PC-9 (cell line): ENCODE measurements around the gene TGFBR3L. TPM values are rescaled to one million over a fixed set of nuclear protein-coding genes. Genes with fewer than 3 reads are reported as not detected.

ENCODE experiments used
- BruUV-seq: library from RNA; stranded (reverse); fragments of 400-500 nt; replicated peaks from 2 replicates; lab custom pipeline; 2021; lab: Mats Ljungman, UMichigan
- CTCF ChIA-PET: fragments of 300-600 bp; sonication (Branson Sonifier 250); formaldehyde crosslinking; loops from one replicate; lab custom pipeline; 2022; ENCODE audit warnings: antibody characterized with exemption; lab: Charles Lee
- POLR2A ChIA-PET: fragments of 300-600 bp; sonication (Branson Sonifier 250); formaldehyde crosslinking; loops from one replicate; lab custom pipeline; 2022; ENCODE audit warnings: antibody characterized with exemption; ENCODE audit not compliant: unreplicated experiment; lab: Charles Lee
- DNase-seq, 2 experiments: peaks; one replicate each; pipeline versions ENCODE4 v3.0.0 to v3.0.0-alpha.2; 2015 to 2022; ENCODE audit warnings: mixed read lengths in 1 of 2
- H2AFZ ChIP-seq: fragments of 200-600 bp; sonication (generic); 2 replicates; pipeline ENCODE4 v1.8.1; 2017; ENCODE audit warnings: antibody characterized with exemption
- H3F3A ChIP-seq: fragments of 200-600 bp; sonication (generic); 2 replicates; pipeline ENCODE4 v1.8.1; 2017; ENCODE audit warnings: antibody characterized with exemption, mild to moderate bottlenecking, low read depth; ENCODE audit not compliant: insufficient read depth
- H3K27ac ChIP-seq: fragments of 200-600 bp; sonication (generic); 2 replicates; pipeline ENCODE4 v1.6.1; 2016; ENCODE audit warnings: mixed run types
- H3K27me3 ChIP-seq: fragments of 200-600 bp; sonication (generic); 2 replicates; pipeline ENCODE4 v1.6.1; 2016; ENCODE audit warnings: low read depth, mixed run types; ENCODE audit not compliant: insufficient read depth
- H3K36me3 ChIP-seq: fragments of 200-600 bp; sonication (generic); 2 replicates; pipeline ENCODE4 v1.6.1; 2016; ENCODE audit warnings: low read depth, mixed run types
- H3K4me1 ChIP-seq: fragments of 200-600 bp; sonication (generic); replicated peaks from 2 replicates; pipeline ENCODE4 v1.6.1; 2016; ENCODE audit warnings: mixed run types; ENCODE audit not compliant: insufficient read depth
- H3K4me2 ChIP-seq: fragments of 200-600 bp; sonication (generic); 2 replicates; pipeline ENCODE4 v1.6.1; 2017; ENCODE audit warnings: mixed run types
- H3K4me3 ChIP-seq: fragments of 200-600 bp; sonication (generic); 2 replicates; pipeline ENCODE4 v1.6.1; 2016; ENCODE audit warnings: mixed run types
- H3K79me2 ChIP-seq: fragments of 200-600 bp; sonication (generic); 2 replicates; pipeline ENCODE4 v1.6.1; 2017; ENCODE audit warnings: low read depth, mixed run types
- H3K9me2 ChIP-seq: fragments of 200-600 bp; sonication (generic); 2 replicates; pipeline ENCODE4 v1.8.1; 2017; ENCODE audit warnings: mild to moderate bottlenecking; ENCODE audit not compliant: insufficient read depth
- H3K9me3 ChIP-seq: fragments of 200-600 bp; sonication (generic); 2 replicates; pipeline ENCODE4 v1.8.1; 2016; ENCODE audit warnings: low read depth; ENCODE audit not compliant: insufficient read depth
- H4K20me1 ChIP-seq: fragments of 200-600 bp; sonication (generic); 2 replicates; pipeline ENCODE4 v1.8.1; 2017; ENCODE audit not compliant: insufficient read depth
- CTCF ChIP-seq: fragments of 200-600 bp; sonication (generic); conservative IDR thresholded peaks from 2 replicates; pipeline ENCODE4 v1.6.1; 2017; ENCODE audit warnings: mixed run types, antibody characterized with exemption, mild to moderate bottlenecking, moderate library complexity
- EZH2 ChIP-seq: fragments of 200-600 bp; sonication (generic); IDR thresholded peaks from 2 replicates; pipeline ENCODE4 v1.8.0; 2017; ENCODE audit warnings: antibody characterized with exemption, low read depth
- intact Hi-C: fragments of 100-400 bp; cut with micrococcal nuclease; formaldehyde crosslinking; loops from one replicate; pipeline ENCODE4 v1.10.0; 2022; ENCODE audit not compliant: unreplicated experiment
- total RNA-seq: library from RNA; stranded (reverse); gene quantifications from 2 replicates; pipeline ENCODE4 v1.2.3, GENCODE V29; 2021

The TGFBR3L gene
- total RNA-seq, 1 experiment from 2014 or later: 2.3 TPM

- H3F3A ChIP-seq: peaks cover 4% of the 10 kb centered on the region; the same call in 1 of the 2 replicates
- ChIA-PET CTCF (interaction anchor here (0.6 kb wide), 1 partner anchor 153 kb away, joined by 5 read pairs; no protein-coding TSS in a partner anchor), POLR2A (no interaction called here)
- H3K36me3 ChIP-seq: 0 out of 2 replicates have a peak, but pooled peaks cover 7% of the 10 kb centered on the region
- no peak overlapping the region for H3K27ac ChIP-seq
- intact Hi-C loops: no loop called here
- BruUV-seq: no TSS peak
- peaks cover 14% of the 10 kb centered on the region; the same call in 1 of the 2 replicates for H3K4me1 ChIP-seq
- no peak overlapping the region for H2AFZ ChIP-seq
- peaks cover 46% of the 10 kb centered on the region for H4K20me1 ChIP-seq
- no peaks in the 10 kb centered on the region for H3K9me2 ChIP-seq
- no peaks in the 10 kb centered on the region for H3K9me3 ChIP-seq
- TF ChIP-seq EZH2 (no peak), CTCF (no peak)
- DNase-seq: no peak
- no peaks in the 10 kb centered on the region for H3K27me3 ChIP-seq
- no peak overlapping the region for H3K4me3 ChIP-seq
- H3K4me2 ChIP-seq: no peak overlapping the region
- peaks cover 50% of the 10 kb centered on the region for H3K79me2 ChIP-seq
Measured at GRCh38 chr19:7907122-7907521, 7.5 kb upstream of the TGFBR3L start.

- Histone ChIP-seq H3K9me3 (no peaks in the 10 kb centered on the region), H3K4me3 (no peak overlapping the region), H3K4me1 (peaks cover 9% of the 10 kb centered on the region; the same call in 1 of the 2 replicates), H3K4me2 (no peak overlapping the region), H3F3A (0 out of 2 replicates have a peak, but pooled peaks cover 4% of the 10 kb centered on the region), H3K9me2 (no peaks in the 10 kb centered on the region), H3K27me3 (no peaks in the 10 kb centered on the region), H3K36me3 (0 out of 2 replicates have a peak, but pooled peaks cover 7% of the 10 kb centered on the region), H3K27ac (no peak overlapping the region), H3K79me2 (peaks cover 46% of the 10 kb centered on the region), H4K20me1 (peaks cover 46% of the 10 kb centered on the region), H2AFZ (no peak overlapping the region)
- TF ChIP-seq CTCF: no peak
- TF ChIP-seq EZH2: no peak
- ChIA-PET CTCF (no interaction called here), POLR2A (no interaction called here)
- intact Hi-C loops: no loop called here
- BruUV-seq: no TSS peak
- DNase-seq: no peak
Measured at GRCh38 chr19:7907544-7907943, 7.1 kb upstream of the TGFBR3L start.

- 0 out of 2 replicates have a peak, but pooled peaks cover 4% of the 10 kb centered on the region for H3F3A ChIP-seq
- no peak overlapping the region for H3K27ac ChIP-seq
- H3K9me2 ChIP-seq: no peaks in the 10 kb centered on the region
- POLR2A ChIA-PET: no interaction called here
- H2AFZ ChIP-seq: no peak overlapping the region
- peaks cover 40% of the 10 kb centered on the region for H3K79me2 ChIP-seq
- no peak for TF ChIP-seq CTCF
- TF ChIP-seq EZH2: no peak
- H3K4me2 ChIP-seq: no peak overlapping the region
- H3K36me3 ChIP-seq: 0 out of 2 replicates have a peak, but pooled peaks cover 7% of the 10 kb centered on the region
- peaks cover 9% of the 10 kb centered on the region; the same call in 1 of the 2 replicates for H3K4me1 ChIP-seq
- CTCF ChIA-PET: no interaction called here
- H3K4me3 ChIP-seq: no peak overlapping the region
- no peaks in the 10 kb centered on the region for H3K9me3 ChIP-seq
- DNase-seq: no peak
- no peaks in the 10 kb centered on the region for H3K27me3 ChIP-seq
- intact Hi-C loops: no loop called here
- peaks cover 50% of the 10 kb centered on the region for H4K20me1 ChIP-seq
- no TSS peak for BruUV-seq
Measured at GRCh38 chr19:7908078-7908699, 6.4 kb upstream of the TGFBR3L start.
